GM23338 (cell line): Measurements from ENCODE around the gene PRUNE2. TPM values are rescaled to one million over a fixed set of nuclear protein-coding genes. Genes with fewer than 3 reads are reported as not detected.

Source experiments
- CREB1 ChIP-seq: fragments of 250-450 bp; sonication (Bioruptor Pico); IDR thresholded peaks from 2 replicates; pipeline ENCODE4 v1.5.0; 2020; ENCODE audit warnings: low read depth, mild to moderate bottlenecking, moderate library complexity
- ETS1 ChIP-seq: IDR thresholded peaks from 2 replicates; pipeline ENCODE4 v1.6.1; 2016; ENCODE audit warnings: antibody characterized with exemption
- EZH2 ChIP-seq: fragments of 200-600 bp; sonication (generic); IDR thresholded peaks from one replicate; pipeline ENCODE4 v1.8.0; 2017; ENCODE audit warnings: antibody characterized with exemption, mild to moderate bottlenecking, low read depth; ENCODE audit not compliant: unreplicated experiment
- NANOG ChIP-seq: IDR thresholded peaks from 2 replicates; pipeline ENCODE4 v1.6.1; 2016; ENCODE audit warnings: antibody characterized with exemption, borderline replicate concordance
- POLR2AphosphoS5 ChIP-seq: IDR thresholded peaks from 2 replicates; pipeline ENCODE4 v1.6.1; 2016; ENCODE audit warnings: antibody characterized with exemption, low read depth
- REST ChIP-seq: IDR thresholded peaks from one replicate; pipeline ENCODE4 v1.6.1; 2018; ENCODE audit warnings: antibody characterized with exemption; ENCODE audit not compliant: unreplicated experiment
- ZNF114 ChIP-seq: fragments of 250-450 bp; sonication (Bioruptor Pico); IDR thresholded peaks from 2 replicates; pipeline ENCODE4 v1.5.0; 2020; ENCODE audit warnings: mild to moderate bottlenecking, moderate library complexity
- ZNF331 ChIP-seq: fragments of 250-450 bp; sonication (Bioruptor Pico); IDR thresholded peaks from 2 replicates; pipeline ENCODE4 v1.5.0; 2020; ENCODE audit warnings: low read depth, mild to moderate bottlenecking, moderate library complexity
- polyA plus RNA-seq: library from polyadenylated mRNA; unstranded; fragments of >200 nt; fragmentation: Nextera tagmentation; extraction: Ambion mirVana; gene quantifications from 2 replicates; pipeline ENCODE4 v1.2.1, GENCODE V29; 2016
- total RNA-seq: library from RNA; depleted of rRNA; stranded (reverse); fragments of >200 nt; shearing (Covaris generic); gene quantifications from 2 replicates; pipeline ENCODE4 v1.2.3, GENCODE V29; 2014
- TF ChIP-seq, protein P1 (sequence below): fragments of 250-450 bp; sonication (Bioruptor Pico); IDR thresholded peaks from 2 replicates; pipeline ENCODE4 v1.5.0; 2020; ENCODE audit warnings: mild to moderate bottlenecking, moderate library complexity

The PRUNE2 gene
- total and polyA plus RNA-seq, 2 experiments from 2014 or later, result 10.6 to 26.5 TPM

DNA sequence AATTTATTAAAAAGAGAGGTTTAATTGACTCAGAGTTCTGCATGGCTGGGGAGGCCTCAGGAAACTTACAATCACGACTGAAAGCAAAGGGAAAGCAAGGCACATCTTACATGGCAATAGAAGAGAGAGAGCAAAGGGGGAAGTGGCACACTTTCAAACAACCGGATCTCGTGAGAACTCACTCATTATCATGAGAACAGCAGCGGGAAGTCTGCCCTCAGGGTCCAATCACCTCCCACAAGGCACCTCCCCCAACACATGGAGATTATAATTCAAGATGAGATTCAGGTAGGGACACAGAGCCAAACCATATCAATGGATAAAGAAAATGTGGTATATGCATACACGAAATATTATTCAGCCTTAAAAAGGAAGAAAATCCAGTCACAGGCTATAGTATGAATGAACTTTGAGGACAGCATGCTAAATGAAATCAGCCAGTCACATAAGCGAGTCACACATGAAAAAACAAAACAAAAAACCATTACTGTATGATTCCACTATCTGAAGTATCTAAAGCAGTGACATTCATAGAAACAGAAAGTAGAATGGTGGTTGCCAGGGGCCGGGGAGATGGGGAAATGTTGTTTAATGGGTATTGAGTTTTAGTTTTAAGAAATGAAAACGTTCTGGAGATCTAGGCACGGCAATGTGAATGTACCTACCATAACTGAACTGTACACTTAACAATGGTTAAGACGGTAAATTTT, 225.0 kb downstream of the PRUNE2 start (continued):
- TF ChIP-seq, protein P1, sequence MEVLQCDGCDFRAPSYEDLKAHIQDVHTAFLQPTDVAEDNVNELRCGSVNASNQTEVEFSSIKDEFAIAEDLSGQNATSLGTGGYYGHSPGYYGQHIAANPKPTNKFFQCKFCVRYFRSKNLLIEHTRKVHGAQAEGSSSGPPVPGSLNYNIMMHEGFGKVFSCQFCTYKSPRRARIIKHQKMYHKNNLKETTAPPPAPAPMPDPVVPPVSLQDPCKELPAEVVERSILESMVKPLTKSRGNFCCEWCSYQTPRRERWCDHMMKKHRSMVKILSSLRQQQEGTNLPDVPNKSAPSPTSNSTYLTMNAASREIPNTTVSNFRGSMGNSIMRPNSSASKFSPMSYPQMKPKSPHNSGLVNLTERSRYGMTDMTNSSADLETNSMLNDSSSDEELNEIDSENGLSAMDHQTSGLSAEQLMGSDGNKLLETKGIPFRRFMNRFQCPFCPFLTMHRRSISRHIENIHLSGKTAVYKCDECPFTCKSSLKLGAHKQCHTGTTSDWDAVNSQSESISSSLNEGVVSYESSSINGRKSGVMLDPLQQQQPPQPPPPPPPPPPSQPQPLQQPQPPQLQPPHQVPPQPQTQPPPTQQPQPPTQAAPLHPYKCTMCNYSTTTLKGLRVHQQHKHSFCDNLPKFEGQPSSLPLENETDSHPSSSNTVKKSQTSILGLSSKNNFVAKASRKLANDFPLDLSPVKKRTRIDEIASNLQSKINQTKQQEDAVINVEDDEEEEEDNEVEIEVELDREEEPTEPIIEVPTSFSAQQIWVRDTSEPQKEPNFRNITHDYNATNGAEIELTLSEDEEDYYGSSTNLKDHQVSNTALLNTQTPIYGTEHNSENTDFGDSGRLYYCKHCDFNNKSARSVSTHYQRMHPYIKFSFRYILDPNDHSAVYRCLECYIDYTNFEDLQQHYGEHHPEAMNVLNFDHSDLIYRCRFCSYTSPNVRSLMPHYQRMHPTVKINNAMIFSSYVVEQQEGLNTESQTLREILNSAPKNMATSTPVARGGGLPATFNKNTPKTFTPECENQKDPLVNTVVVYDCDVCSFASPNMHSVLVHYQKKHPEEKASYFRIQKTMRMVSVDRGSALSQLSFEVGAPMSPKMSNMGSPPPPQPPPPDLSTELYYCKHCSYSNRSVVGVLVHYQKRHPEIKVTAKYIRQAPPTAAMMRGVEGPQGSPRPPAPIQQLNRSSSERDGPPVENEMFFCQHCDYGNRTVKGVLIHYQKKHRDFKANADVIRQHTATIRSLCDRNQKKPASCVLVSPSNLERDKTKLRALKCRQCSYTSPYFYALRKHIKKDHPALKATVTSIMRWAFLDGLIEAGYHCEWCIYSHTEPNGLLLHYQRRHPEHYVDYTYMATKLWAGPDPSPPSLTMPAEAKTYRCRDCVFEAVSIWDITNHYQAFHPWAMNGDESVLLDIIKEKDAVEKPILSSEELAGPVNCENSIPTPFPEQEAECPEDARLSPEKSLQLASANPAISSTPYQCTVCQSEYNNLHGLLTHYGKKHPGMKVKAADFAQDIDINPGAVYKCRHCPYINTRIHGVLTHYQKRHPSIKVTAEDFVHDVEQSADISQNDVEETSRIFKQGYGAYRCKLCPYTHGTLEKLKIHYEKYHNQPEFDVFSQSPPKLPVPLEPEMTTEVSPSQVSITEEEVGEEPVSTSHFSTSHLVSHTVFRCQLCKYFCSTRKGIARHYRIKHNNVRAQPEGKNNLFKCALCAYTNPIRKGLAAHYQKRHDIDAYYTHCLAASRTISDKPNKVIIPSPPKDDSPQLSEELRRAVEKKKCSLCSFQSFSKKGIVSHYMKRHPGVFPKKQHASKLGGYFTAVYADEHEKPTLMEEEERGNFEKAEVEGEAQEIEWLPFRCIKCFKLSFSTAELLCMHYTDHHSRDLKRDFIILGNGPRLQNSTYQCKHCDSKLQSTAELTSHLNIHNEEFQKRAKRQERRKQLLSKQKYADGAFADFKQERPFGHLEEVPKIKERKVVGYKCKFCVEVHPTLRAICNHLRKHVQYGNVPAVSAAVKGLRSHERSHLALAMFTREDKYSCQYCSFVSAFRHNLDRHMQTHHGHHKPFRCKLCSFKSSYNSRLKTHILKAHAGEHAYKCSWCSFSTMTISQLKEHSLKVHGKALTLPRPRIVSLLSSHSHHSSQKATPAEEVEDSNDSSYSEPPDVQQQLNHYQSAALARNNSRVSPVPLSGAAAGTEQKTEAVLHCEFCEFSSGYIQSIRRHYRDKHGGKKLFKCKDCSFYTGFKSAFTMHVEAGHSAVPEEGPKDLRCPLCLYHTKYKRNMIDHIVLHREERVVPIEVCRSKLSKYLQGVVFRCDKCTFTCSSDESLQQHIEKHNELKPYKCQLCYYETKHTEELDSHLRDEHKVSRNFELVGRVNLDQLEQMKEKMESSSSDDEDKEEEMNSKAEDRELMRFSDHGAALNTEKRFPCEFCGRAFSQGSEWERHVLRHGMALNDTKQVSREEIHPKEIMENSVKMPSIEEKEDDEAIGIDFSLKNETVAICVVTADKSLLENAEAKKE (CRISPR knock-in tag), result no peak
- TF ChIP-seq NANOG, result no peak
- TF ChIP-seq CREB1 (CRISPR knock-in tag), result no peak
- no peak for TF ChIP-seq ZNF114 (CRISPR knock-in tag)
- no peak for TF ChIP-seq EZH2
- TF ChIP-seq ZNF331 (CRISPR knock-in tag), result no peak
- TF ChIP-seq ETS1, result no peak
- TF ChIP-seq POLR2AphosphoS5, result no peak
- no peak for TF ChIP-seq REST
